ENCODE results near the gene IL36A. TPM values are rescaled to one million over a fixed set of nuclear protein-coding genes. Genes with fewer than 3 reads are reported as not detected.

The IL36A gene
- total and polyA plus RNA-seq, 9 of the 15 experiments (the other 6 are each of a cell fraction or from before 2014, with no cell fraction given): not detected

GRCh38 chr2:113012436-113013335 lies 7.4 kb downstream of the IL36A start (continued):
- TF ChIP-seq, protein P1, sequence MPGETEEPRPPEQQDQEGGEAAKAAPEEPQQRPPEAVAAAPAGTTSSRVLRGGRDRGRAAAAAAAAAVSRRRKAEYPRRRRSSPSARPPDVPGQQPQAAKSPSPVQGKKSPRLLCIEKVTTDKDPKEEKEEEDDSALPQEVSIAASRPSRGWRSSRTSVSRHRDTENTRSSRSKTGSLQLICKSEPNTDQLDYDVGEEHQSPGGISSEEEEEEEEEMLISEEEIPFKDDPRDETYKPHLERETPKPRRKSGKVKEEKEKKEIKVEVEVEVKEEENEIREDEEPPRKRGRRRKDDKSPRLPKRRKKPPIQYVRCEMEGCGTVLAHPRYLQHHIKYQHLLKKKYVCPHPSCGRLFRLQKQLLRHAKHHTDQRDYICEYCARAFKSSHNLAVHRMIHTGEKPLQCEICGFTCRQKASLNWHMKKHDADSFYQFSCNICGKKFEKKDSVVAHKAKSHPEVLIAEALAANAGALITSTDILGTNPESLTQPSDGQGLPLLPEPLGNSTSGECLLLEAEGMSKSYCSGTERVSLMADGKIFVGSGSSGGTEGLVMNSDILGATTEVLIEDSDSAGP (CRISPR knock-in tag; IDR thresholded peaks at IDR 0.05): no peak
- TF ChIP-seq KAT2B (IDR thresholded peaks at IDR 0.05; ENCODE audit: low read depth, low read length) (no peak), ZNF197 (CRISPR knock-in tag; IDR thresholded peaks at IDR 0.05; ENCODE audit: low read depth) (0 out of 2 replicates have a peak, but pooled peaks have one; percentile 42), U2AF1 (optimal IDR thresholded peaks at IDR 0.05; ENCODE audit: low read depth, low read length) (no peak), MYNN (IDR thresholded peaks at IDR 0.05) (peak; percentile 85), MYNN (CRISPR knock-in tag; IDR thresholded peaks at IDR 0.05) (no peak), PRPF4 (IDR thresholded peaks at IDR 0.05; ENCODE audit: insufficient read depth, low read depth, low read length, poor library complexity, severe bottlenecking) (no peak), THAP7 (CRISPR knock-in tag; IDR thresholded peaks at IDR 0.05) (no peak), MTF1 (CRISPR knock-in tag; IDR thresholded peaks at IDR 0.05; ENCODE audit: borderline replicate concordance) (no peak), HNRNPLL (IDR thresholded peaks at IDR 0.05; ENCODE audit: low read depth, low read length, poor library complexity, severe bottlenecking) (no peak), ZNF766 (CRISPR knock-in tag; conservative IDR thresholded peaks at IDR 0.05) (peak; percentile 93), POLR2AphosphoS5 (IDR thresholded peaks at IDR 0.05; ENCODE audit: control insufficient read depth, insufficient read depth, low read depth, low read length) (peak; percentile 87), BCL6 (CRISPR knock-in tag; IDR thresholded peaks at IDR 0.05) (no peak)
- TF ChIP-seq, protein P2, sequence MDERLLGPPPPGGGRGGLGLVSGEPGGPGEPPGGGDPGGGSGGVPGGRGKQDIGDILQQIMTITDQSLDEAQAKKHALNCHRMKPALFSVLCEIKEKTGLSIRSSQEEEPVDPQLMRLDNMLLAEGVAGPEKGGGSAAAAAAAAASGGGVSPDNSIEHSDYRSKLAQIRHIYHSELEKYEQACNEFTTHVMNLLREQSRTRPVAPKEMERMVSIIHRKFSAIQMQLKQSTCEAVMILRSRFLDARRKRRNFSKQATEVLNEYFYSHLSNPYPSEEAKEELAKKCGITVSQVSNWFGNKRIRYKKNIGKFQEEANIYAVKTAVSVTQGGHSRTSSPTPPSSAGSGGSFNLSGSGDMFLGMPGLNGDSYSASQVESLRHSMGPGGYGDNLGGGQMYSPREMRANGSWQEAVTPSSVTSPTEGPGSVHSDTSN (CRISPR knock-in tag; IDR thresholded peaks at IDR 0.05; ENCODE audit: low read depth): no peak
- TF ChIP-seq, protein P2 (tag; conservative IDR thresholded peaks at IDR 0.05; ENCODE audit: low read depth): peak; percentile 87
- TF ChIP-seq, protein P3, sequence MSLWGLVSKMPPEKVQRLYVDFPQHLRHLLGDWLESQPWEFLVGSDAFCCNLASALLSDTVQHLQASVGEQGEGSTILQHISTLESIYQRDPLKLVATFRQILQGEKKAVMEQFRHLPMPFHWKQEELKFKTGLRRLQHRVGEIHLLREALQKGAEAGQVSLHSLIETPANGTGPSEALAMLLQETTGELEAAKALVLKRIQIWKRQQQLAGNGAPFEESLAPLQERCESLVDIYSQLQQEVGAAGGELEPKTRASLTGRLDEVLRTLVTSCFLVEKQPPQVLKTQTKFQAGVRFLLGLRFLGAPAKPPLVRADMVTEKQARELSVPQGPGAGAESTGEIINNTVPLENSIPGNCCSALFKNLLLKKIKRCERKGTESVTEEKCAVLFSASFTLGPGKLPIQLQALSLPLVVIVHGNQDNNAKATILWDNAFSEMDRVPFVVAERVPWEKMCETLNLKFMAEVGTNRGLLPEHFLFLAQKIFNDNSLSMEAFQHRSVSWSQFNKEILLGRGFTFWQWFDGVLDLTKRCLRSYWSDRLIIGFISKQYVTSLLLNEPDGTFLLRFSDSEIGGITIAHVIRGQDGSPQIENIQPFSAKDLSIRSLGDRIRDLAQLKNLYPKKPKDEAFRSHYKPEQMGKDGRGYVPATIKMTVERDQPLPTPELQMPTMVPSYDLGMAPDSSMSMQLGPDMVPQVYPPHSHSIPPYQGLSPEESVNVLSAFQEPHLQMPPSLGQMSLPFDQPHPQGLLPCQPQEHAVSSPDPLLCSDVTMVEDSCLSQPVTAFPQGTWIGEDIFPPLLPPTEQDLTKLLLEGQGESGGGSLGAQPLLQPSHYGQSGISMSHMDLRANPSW (CRISPR knock-in tag; IDR thresholded peaks at IDR 0.05): no peak
- TF ChIP-seq, protein P4, sequence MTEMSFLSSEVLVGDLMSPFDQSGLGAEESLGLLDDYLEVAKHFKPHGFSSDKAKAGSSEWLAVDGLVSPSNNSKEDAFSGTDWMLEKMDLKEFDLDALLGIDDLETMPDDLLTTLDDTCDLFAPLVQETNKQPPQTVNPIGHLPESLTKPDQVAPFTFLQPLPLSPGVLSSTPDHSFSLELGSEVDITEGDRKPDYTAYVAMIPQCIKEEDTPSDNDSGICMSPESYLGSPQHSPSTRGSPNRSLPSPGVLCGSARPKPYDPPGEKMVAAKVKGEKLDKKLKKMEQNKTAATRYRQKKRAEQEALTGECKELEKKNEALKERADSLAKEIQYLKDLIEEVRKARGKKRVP (CRISPR knock-in tag; IDR thresholded peaks at IDR 0.05): 0 out of 2 replicates have a peak, but pooled peaks have one; percentile 50
